Measurements from ENCODE around the gene CASP1. TPM values are rescaled to one million over a fixed set of nuclear protein-coding genes. Genes with fewer than 3 reads are reported as not detected.
"Not testable (repeated sequence)": the region's sequence is repeated elsewhere in the genome, so short reads cannot be mapped to it uniquely, and the experiment has no call there.

Gene CASP1
- total RNA-seq (2014; rRNA removed; shearing (Covaris generic)) (0.26 TPM in 1 of 2 replicates, not detected in the other), total RNA-seq (2022) (0.99 TPM in 1 of 2 replicates, not detected in the other), Bru-seq, nascent RNA (percentile 13 among the genes with signal in this experiment), BruChase-seq, experiment 1, labeled RNA remaining after a 6-hour chase (percentile 16 among the genes with signal in this experiment), BruChase-seq, experiment 2, labeled RNA remaining after a 2-hour chase (percentile 17 among the genes with signal in this experiment)
- long read RNA-seq, result 0 reads

GRCh38 chr11:105034813-105035620 is at the start of gene CASP1:
CASP1 (minus strand) TSS chr11:105035144; CDS start chr11:105035113, 31 bp downstream.
- DNase-seq (ENCODE audit: low spot score), result no peak
- H3K4me2 ChIP-seq (ENCODE audit: low read length), result no peak within 1 kb of the TSS
- no peak within 1 kb of the TSS for H3K4me3 ChIP-seq (ENCODE audit: low read depth, low read length, poor library complexity, severe bottlenecking)
- intact Hi-C loops (cut with micrococcal nuclease; ENCODE audit: unreplicated experiment), result no loop called here
- no peaks in the 10 kb centered on the region for H3K9me3 ChIP-seq (ENCODE audit: low read length)
- no peak within 1 kb of the TSS for H3K27ac ChIP-seq (ENCODE audit: low read depth, low read length, poor library complexity, severe bottlenecking)
- POLR2A ChIA-PET, result interaction anchor here (0.6 kb wide), 3 partner anchors 192 to 1432 kb away, joined by 3 to 5 read pairs (median 4); no protein-coding TSS in a partner anchor
- TF ChIP-seq, protein P1, sequence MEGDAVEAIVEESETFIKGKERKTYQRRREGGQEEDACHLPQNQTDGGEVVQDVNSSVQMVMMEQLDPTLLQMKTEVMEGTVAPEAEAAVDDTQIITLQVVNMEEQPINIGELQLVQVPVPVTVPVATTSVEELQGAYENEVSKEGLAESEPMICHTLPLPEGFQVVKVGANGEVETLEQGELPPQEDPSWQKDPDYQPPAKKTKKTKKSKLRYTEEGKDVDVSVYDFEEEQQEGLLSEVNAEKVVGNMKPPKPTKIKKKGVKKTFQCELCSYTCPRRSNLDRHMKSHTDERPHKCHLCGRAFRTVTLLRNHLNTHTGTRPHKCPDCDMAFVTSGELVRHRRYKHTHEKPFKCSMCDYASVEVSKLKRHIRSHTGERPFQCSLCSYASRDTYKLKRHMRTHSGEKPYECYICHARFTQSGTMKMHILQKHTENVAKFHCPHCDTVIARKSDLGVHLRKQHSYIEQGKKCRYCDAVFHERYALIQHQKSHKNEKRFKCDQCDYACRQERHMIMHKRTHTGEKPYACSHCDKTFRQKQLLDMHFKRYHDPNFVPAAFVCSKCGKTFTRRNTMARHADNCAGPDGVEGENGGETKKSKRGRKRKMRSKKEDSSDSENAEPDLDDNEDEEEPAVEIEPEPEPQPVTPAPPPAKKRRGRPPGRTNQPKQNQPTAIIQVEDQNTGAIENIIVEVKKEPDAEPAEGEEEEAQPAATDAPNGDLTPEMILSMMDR (conservative IDR thresholded peaks at IDR 0.05; ENCODE audit: low read length), result no peak
- TF ChIP-seq EZH2phosphoT487 (IDR thresholded peaks at IDR 0.05; ENCODE audit: borderline replicate concordance, low read depth, low read length), result no peak
- H3K9me2 ChIP-seq (ENCODE audit: insufficient read depth, low read length), result no peaks in the 10 kb centered on the region
- no peak within 1 kb of the TSS for H2AFZ ChIP-seq (ENCODE audit: low read length)
- CTCF ChIA-PET (ENCODE audit: unreplicated experiment), result no interaction called here
- no peaks in the 10 kb centered on the region for H3K36me3 ChIP-seq (ENCODE audit: insufficient read depth, low read length)
- BruUV-seq (replicated peaks), result no TSS peak
- no peaks in the 10 kb centered on the region for H3K4me1 ChIP-seq (ENCODE audit: insufficient read depth, low read length, poor library complexity, severe bottlenecking)
- H4K20me1 ChIP-seq (ENCODE audit: insufficient read depth, low read length), result no peaks in the 10 kb centered on the region
- no peaks in the 10 kb centered on the region for H3K79me2 ChIP-seq (ENCODE audit: insufficient read depth, low read depth, low read length)

- H2AFZ ChIP-seq (ENCODE audit: low read length), result no peak overlapping the region
- no peaks in the 10 kb centered on the region for H3K36me3 ChIP-seq (ENCODE audit: insufficient read depth, low read length)
- H3K9me2 ChIP-seq (ENCODE audit: insufficient read depth, low read length), result no peaks in the 10 kb centered on the region
- no peaks in the 10 kb centered on the region for H3K79me2 ChIP-seq (ENCODE audit: insufficient read depth, low read depth, low read length)
- no peaks in the 10 kb centered on the region for H3K4me1 ChIP-seq (ENCODE audit: insufficient read depth, low read length, poor library complexity, severe bottlenecking)
- BruUV-seq (replicated peaks), result no TSS peak
- ChIA-PET POLR2A (no interaction called here), CTCF (ENCODE audit: unreplicated experiment) (no interaction called here)
- no peak overlapping the region for H3K27ac ChIP-seq (ENCODE audit: low read depth, low read length, poor library complexity, severe bottlenecking)
- no peak overlapping the region for H3K4me2 ChIP-seq (ENCODE audit: low read length)
- intact Hi-C loops (cut with micrococcal nuclease; ENCODE audit: unreplicated experiment), result no loop called here
- no peaks in the 10 kb centered on the region for H4K20me1 ChIP-seq (ENCODE audit: insufficient read depth, low read length)
- no peaks in the 10 kb centered on the region for H3K9me3 ChIP-seq (ENCODE audit: low read length)
- TF ChIP-seq EZH2phosphoT487 (IDR thresholded peaks at IDR 0.05; ENCODE audit: borderline replicate concordance, low read depth, low read length), result no peak
- TF ChIP-seq, protein P1 (conservative IDR thresholded peaks at IDR 0.05; ENCODE audit: low read length), result no peak
- H3K4me3 ChIP-seq (ENCODE audit: low read depth, low read length, poor library complexity, severe bottlenecking), result no peak overlapping the region
- no peak for DNase-seq (ENCODE audit: low spot score)
Observed at GRCh38 chr11:105081412-105082150, 46.6 kb upstream of the CASP1 start.

GRCh38 chr11:105080171-105080906 is 45.4 kb upstream of the CASP1 start:
- H3K9me3 ChIP-seq (ENCODE audit: low read length); H3K4me1 ChIP-seq (ENCODE audit: insufficient read depth, low read length, poor library complexity, severe bottlenecking); H4K20me1 ChIP-seq (ENCODE audit: insufficient read depth, low read length); H3K9me2 ChIP-seq (ENCODE audit: insufficient read depth, low read length); CTCF ChIA-PET (ENCODE audit: unreplicated experiment); DNase-seq (ENCODE audit: low spot score); intact Hi-C loops (cut with micrococcal nuclease; ENCODE audit: unreplicated experiment); POLR2A ChIA-PET; H3K27ac ChIP-seq (ENCODE audit: low read depth, low read length, poor library complexity, severe bottlenecking); H3K79me2 ChIP-seq (ENCODE audit: insufficient read depth, low read depth, low read length); H3K4me3 ChIP-seq (ENCODE audit: low read depth, low read length, poor library complexity, severe bottlenecking); H3K4me2 ChIP-seq (ENCODE audit: low read length); H3K36me3 ChIP-seq (ENCODE audit: insufficient read depth, low read length); BruUV-seq (replicated peaks); H2AFZ ChIP-seq (ENCODE audit: low read length): not testable (repeated sequence)
